ENCODE data around the gene SYPL1.

Gene SYPL1

DNA sequence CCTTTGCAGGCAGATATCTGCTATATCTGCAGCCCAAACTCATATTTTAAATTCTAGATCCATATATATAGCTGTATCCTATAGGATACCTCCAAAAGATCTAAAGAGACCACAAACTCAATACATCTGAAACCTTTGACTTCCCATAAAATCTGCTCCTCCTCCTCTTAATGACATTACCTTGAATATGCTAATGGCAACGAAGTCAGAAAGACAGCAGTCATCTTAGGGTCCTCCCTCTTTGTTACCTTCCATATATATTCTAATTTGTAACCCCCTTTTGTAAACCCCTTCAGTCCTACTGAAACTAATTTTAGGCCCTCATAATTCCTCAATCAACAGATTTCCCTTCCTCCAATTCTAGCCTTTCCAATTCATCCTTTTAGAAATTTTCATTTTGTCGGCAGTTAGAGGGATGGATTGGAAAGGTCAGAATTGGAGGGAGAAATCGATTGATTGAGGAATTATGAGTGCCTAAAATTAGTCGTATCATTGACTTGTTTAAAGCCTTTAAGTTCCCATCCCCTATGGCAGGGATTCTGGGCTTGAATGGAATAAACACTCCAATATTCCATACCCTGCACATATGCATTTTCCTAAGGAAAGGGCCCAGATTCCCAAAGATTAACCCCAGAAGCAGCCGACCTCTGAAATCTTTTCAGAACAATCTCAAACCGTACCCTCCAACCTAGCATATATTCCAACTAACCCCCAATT lies 2.4 kb downstream of the SYPL1 start:
- H3K36me3 ChIP-seq (ENCODE audit: insufficient read depth, low read length), result no peaks in the 10 kb centered on the region
- H3K4me1 ChIP-seq (ENCODE audit: control insufficient read depth, insufficient read depth, low read length, unreplicated experiment), result peaks cover 29% of the 10 kb centered on the region
- H3K79me2 ChIP-seq (ENCODE audit: control insufficient read depth, insufficient read depth, low read length, unreplicated experiment), result peaks cover 67% of the 10 kb centered on the region
- H3K4me3 ChIP-seq (ENCODE audit: low read depth, low read length), result peak overlapping the region; percentile 92
- no peaks in the 10 kb centered on the region for H3K27me3 ChIP-seq (ENCODE audit: insufficient read depth, low read length)
- H2AFZ ChIP-seq (ENCODE audit: low read length, unreplicated experiment), result no peak overlapping the region
- H3K27ac ChIP-seq (ENCODE audit: low read depth, low read length), result no peak overlapping the region

DNA sequence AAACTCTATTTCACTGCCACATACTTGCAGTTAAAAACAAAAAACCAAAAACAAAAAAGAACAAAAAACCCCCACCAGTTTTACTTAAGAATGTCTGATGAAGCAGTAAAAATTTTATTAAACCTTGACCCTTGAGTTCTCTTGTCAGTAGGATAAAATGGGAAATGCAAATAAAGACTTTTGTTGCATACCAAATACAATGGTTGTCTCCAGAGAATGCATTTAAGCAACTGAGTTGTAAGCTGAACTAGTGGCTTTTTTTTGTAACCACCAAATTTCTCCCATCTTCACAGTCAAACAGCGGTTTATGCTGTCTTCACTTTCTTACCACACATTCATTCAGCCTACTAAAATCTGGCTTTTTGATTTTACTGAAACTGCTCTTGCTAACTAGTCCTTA lies 3.1 kb downstream of the SYPL1 start:
- Histone ChIP-seq H2AFZ (ENCODE audit: low read length, unreplicated experiment) (no peak overlapping the region), H3K27me3 (ENCODE audit: insufficient read depth, low read length) (no peaks in the 10 kb centered on the region), H3K27ac (ENCODE audit: low read depth, low read length) (no peak overlapping the region), H3K36me3 (ENCODE audit: insufficient read depth, low read length) (no peaks in the 10 kb centered on the region), H3K4me3 (ENCODE audit: low read depth, low read length) (no peak overlapping the region), H3K4me1 (ENCODE audit: control insufficient read depth, insufficient read depth, low read length, unreplicated experiment) (peaks cover 29% of the 10 kb centered on the region), H3K79me2 (ENCODE audit: control insufficient read depth, insufficient read depth, low read length, unreplicated experiment) (peaks cover 71% of the 10 kb centered on the region)

DNA sequence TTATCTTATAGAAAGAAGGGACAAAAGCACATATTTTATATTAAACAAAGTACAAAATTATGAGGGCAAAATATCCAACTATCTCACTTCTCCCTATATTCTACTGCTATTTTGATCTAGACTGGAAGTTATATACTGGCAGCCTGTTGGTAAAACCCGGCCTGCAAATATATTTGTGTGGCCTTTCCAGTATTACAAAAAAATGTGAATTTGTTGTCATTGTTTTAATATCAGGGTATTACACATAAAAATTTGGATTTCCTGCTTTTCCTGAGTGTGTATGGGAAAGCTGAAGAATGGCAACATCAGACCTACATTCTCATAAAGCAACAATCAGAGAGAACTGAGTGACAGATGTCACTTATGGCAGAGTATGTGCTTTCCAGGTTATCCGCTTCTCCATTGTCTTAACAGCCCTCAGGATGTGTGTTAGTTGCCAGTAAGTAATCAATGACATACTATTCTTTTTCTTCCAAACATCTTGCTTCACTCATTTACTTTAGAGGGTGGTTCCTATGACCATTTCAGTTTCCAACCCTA lies 7.3 kb downstream of the SYPL1 start:
- Histone ChIP-seq H3K4me3 (ENCODE audit: low read depth, low read length) (no peak overlapping the region), H2AFZ (ENCODE audit: low read length, unreplicated experiment) (no peak overlapping the region), H3K36me3 (ENCODE audit: insufficient read depth, low read length) (no peaks in the 10 kb centered on the region), H3K27ac (ENCODE audit: low read depth, low read length) (no peak overlapping the region), H3K27me3 (ENCODE audit: insufficient read depth, low read length) (no peaks in the 10 kb centered on the region), H3K79me2 (ENCODE audit: control insufficient read depth, insufficient read depth, low read length, unreplicated experiment) (peaks cover 86% of the 10 kb centered on the region), H3K4me1 (ENCODE audit: control insufficient read depth, insufficient read depth, low read length, unreplicated experiment) (peaks cover 16% of the 10 kb centered on the region)

DNA sequence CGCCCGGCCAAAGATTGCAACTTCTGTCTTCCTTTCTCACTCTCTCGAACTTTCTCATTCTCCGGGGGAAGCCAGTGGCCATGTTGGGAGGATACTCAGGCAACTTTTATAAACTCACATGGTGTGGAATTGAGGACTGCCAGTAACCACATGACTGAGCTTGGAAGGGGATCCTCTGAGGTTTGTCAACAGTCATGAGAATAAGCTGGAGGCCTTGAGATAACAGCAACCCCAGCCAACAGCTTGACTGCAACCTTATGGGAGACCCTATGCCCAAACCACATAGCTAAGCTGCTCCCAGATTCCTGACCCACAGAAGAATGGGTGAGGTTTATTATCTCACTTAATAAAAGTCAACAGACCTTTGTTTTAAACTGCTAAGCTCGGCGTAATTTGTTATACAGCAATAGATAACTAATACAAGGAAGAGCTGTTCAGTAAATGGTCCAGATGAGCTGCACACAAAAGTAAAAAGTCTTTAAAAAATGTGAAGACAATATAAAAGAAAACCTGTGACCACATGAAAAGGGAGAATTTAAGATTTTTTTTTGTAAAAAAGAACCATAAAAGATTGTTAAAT lies 9.6 kb downstream of the SYPL1 start:
- H3K4me1 ChIP-seq (ENCODE audit: control insufficient read depth, insufficient read depth, low read length, unreplicated experiment), result peaks cover 4% of the 10 kb centered on the region
- H2AFZ ChIP-seq (ENCODE audit: low read length, unreplicated experiment), result no peak overlapping the region
- H3K27ac ChIP-seq (ENCODE audit: low read depth, low read length), result no peak overlapping the region
- H3K36me3 ChIP-seq (ENCODE audit: insufficient read depth, low read length), result 0 out of 2 replicates have a peak, but pooled peaks cover 5% of the 10 kb centered on the region
- peaks cover 87% of the 10 kb centered on the region for H3K79me2 ChIP-seq (ENCODE audit: control insufficient read depth, insufficient read depth, low read length, unreplicated experiment)
- H3K4me3 ChIP-seq (ENCODE audit: low read depth, low read length), result no peak overlapping the region
- H3K27me3 ChIP-seq (ENCODE audit: insufficient read depth, low read length), result no peaks in the 10 kb centered on the region

DNA sequence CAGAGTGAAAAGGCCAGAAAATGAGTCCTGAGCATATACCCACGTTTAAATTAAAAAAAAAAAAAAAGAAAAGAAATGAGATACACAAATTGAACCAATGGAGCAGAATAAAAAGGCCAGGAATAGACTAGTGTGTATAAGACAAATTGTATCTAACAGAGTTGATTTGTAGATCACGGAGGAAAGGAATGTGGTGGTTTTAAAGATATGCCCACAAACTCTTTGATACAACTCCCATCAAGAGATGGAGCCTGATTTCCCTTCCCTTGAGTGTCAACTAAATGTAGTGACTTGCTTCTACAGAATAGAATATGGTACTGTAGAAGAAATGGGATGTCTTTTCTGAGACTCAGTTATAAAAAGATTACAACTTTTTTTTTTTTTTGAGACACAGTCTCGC lies 10.4 kb downstream of the SYPL1 start:
- Histone ChIP-seq H3K36me3 (ENCODE audit: insufficient read depth, low read length) (peaks cover 6% of the 10 kb centered on the region; the same call in 1 of the 2 replicates), H3K4me3 (ENCODE audit: low read depth, low read length) (no peak overlapping the region), H3K79me2 (ENCODE audit: control insufficient read depth, insufficient read depth, low read length, unreplicated experiment) (peaks cover 80% of the 10 kb centered on the region), H3K4me1 (ENCODE audit: control insufficient read depth, insufficient read depth, low read length, unreplicated experiment) (peaks cover 4% of the 10 kb centered on the region), H2AFZ (ENCODE audit: low read length, unreplicated experiment) (no peak overlapping the region), H3K27ac (ENCODE audit: low read depth, low read length) (no peak overlapping the region), H3K27me3 (ENCODE audit: insufficient read depth, low read length) (no peaks in the 10 kb centered on the region)

DNA sequence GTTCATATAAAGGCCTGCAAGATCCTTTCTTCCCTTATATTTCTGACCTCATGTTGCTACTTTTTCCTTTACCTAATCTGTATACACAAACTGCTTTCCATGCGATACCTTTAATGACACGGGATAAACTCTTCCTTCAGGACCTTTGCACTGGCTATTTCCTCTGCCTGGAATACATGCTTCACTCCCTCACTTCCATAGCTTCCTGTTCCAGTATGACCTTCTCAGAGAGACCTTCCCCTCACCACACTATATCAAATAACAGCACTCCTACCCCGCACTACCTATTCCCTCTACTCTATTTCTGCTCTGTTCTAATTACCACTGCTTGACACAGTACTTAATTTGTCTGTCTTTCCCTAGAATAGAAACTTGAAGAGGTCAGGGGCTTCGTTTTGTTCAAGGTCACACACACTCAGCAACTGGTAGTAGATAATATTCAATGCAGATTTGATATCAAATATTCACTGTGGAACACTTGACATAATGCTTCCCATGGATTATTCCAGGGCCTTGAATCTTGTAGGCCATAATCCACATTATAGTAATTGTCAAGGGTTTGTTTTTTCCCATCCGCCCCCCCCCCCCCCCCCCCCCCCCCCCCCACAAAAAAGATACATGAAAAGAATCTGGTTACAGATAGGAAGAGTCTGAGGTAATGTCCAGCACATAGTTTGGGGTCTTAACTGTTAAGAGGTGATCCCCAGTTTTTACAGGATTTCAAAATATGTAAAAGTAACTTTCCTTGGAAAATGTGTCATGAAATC lies 11.1 kb downstream of the SYPL1 start:
- H2AFZ ChIP-seq (ENCODE audit: low read length, unreplicated experiment), result no peak overlapping the region
- H3K4me3 ChIP-seq (ENCODE audit: low read depth, low read length), result no peak overlapping the region
- peaks cover 11% of the 10 kb centered on the region; the same call in 1 of the 2 replicates for H3K36me3 ChIP-seq (ENCODE audit: insufficient read depth, low read length)
- no peaks in the 10 kb centered on the region for H3K27me3 ChIP-seq (ENCODE audit: insufficient read depth, low read length)
- peaks cover 4% of the 10 kb centered on the region for H3K4me1 ChIP-seq (ENCODE audit: control insufficient read depth, insufficient read depth, low read length, unreplicated experiment)
- no peak overlapping the region for H3K27ac ChIP-seq (ENCODE audit: low read depth, low read length)
- H3K79me2 ChIP-seq (ENCODE audit: control insufficient read depth, insufficient read depth, low read length, unreplicated experiment), result peaks cover 74% of the 10 kb centered on the region

DNA sequence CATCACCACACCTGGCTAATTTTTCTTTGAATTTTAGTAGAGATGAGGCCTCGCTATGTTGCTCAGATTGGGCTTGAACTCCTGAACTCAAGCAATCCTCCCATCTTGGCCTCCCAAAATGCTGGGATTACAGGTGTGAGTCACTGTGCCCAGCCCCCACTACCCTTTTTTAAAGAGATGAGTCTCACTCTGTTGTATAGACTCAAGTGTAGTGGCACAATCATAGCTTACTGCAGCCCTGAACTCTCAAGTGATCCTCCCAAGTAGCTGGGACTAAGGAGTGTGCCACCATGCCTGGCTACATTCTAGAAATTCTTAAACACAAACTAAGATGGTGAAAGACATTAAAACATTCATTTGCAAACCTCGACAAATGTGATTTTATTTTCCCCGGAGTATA lies 12.6 kb downstream of the SYPL1 start:
- Histone ChIP-seq H3K4me3 (ENCODE audit: low read depth, low read length) (no peak overlapping the region), H3K27ac (ENCODE audit: low read depth, low read length) (no peak overlapping the region), H3K27me3 (ENCODE audit: insufficient read depth, low read length) (no peaks in the 10 kb centered on the region), H3K36me3 (ENCODE audit: insufficient read depth, low read length) (peaks cover 11% of the 10 kb centered on the region; the same call in 1 of the 2 replicates), H2AFZ (ENCODE audit: low read length, unreplicated experiment) (no peak overlapping the region), H3K4me1 (ENCODE audit: control insufficient read depth, insufficient read depth, low read length, unreplicated experiment) (peaks cover 4% of the 10 kb centered on the region), H3K79me2 (ENCODE audit: control insufficient read depth, insufficient read depth, low read length, unreplicated experiment) (peaks cover 59% of the 10 kb centered on the region)

DNA sequence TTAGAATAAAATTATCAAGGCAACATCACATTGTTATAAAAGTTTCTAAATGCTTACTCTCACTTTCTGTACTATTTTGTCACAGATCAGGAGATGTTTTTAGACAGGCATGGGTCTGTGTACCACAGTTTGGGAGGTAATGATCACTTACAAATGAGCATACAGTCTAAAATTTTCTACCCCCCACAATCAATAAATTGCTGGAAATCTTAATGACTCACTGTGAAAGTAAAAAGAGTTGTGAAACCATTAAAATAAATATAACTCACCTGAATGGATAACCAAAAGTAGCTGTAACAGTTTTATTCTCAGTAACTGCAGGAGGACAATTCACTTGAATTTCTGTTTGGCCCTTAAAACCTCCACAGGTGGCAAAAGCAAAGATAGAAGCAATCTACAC lies 13.2 kb downstream of the SYPL1 start:
- peaks cover 4% of the 10 kb centered on the region for H3K4me1 ChIP-seq (ENCODE audit: control insufficient read depth, insufficient read depth, low read length, unreplicated experiment)
- H3K79me2 ChIP-seq (ENCODE audit: control insufficient read depth, insufficient read depth, low read length, unreplicated experiment), result peaks cover 55% of the 10 kb centered on the region
- peaks cover 11% of the 10 kb centered on the region; the same call in 1 of the 2 replicates for H3K36me3 ChIP-seq (ENCODE audit: insufficient read depth, low read length)
- no peaks in the 10 kb centered on the region for H3K27me3 ChIP-seq (ENCODE audit: insufficient read depth, low read length)
- no peak overlapping the region for H3K27ac ChIP-seq (ENCODE audit: low read depth, low read length)
- no peak overlapping the region for H3K4me3 ChIP-seq (ENCODE audit: low read depth, low read length)
- no peak overlapping the region for H2AFZ ChIP-seq (ENCODE audit: low read length, unreplicated experiment)

DNA sequence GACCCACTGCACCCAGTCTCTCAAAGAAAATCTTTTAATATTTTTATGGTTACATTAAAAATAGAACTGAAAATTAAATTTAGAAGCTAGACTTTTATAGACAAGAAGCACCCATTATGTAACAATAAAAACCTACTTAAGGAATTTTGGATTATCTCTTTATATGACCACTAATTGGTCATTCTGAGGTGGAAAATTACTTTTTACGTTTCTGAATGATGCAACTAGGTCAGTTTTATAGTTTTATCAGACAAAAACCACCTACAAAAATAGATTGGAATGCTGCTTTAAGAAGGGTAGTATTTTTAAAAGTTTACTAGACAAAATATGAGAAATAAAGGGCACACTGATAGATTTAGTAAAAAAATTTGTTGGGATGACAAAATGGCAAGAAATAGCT lies 16.5 kb downstream of the SYPL1 start:
- no peak overlapping the region for H3K27ac ChIP-seq (ENCODE audit: low read depth, low read length)
- H3K4me3 ChIP-seq (ENCODE audit: low read depth, low read length), result no peak overlapping the region
- no peak overlapping the region for H2AFZ ChIP-seq (ENCODE audit: low read length, unreplicated experiment)
- H3K4me1 ChIP-seq (ENCODE audit: control insufficient read depth, insufficient read depth, low read length, unreplicated experiment), result peaks cover 4% of the 10 kb centered on the region
- no peaks in the 10 kb centered on the region for H3K27me3 ChIP-seq (ENCODE audit: insufficient read depth, low read length)
- peaks cover 26% of the 10 kb centered on the region for H3K79me2 ChIP-seq (ENCODE audit: control insufficient read depth, insufficient read depth, low read length, unreplicated experiment)
- peaks cover 18% of the 10 kb centered on the region for H3K36me3 ChIP-seq (ENCODE audit: insufficient read depth, low read length)

DNA sequence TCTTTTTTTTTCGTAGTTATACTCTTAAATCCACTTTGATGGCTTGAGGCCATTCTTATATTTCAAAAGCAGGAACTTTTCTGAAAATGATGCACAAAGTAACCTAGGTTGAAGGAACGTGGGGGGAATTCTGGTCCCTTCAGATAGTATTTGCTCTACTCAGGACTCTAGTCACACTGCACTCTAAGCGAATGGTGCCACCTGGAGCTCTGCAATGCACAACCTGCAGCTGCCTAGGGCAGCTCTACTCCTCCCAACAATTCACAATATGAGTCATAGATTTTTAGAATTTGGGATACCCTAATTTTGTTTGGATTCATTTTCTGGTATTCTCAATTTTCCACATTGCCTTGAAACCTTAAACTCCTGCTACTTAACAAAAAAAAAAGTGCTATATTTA lies 17.3 kb downstream of the SYPL1 start:
- Histone ChIP-seq H2AFZ (ENCODE audit: low read length, unreplicated experiment) (no peak overlapping the region), H3K36me3 (ENCODE audit: insufficient read depth, low read length) (peaks cover 18% of the 10 kb centered on the region), H3K79me2 (ENCODE audit: control insufficient read depth, insufficient read depth, low read length, unreplicated experiment) (peaks cover 19% of the 10 kb centered on the region), H3K27me3 (ENCODE audit: insufficient read depth, low read length) (no peaks in the 10 kb centered on the region), H3K4me1 (ENCODE audit: control insufficient read depth, insufficient read depth, low read length, unreplicated experiment) (peaks cover 4% of the 10 kb centered on the region), H3K27ac (ENCODE audit: low read depth, low read length) (no peak overlapping the region), H3K4me3 (ENCODE audit: low read depth, low read length) (no peak overlapping the region)

All from ACC112 (cell line).